GM21447 (cell line): ENCODE results near the gene ESPL1.

Experiments
- ATAC-seq: cut with Tn5 transposase; IDR thresholded peaks from one replicate; pipeline ENCODE4 v1.9.1; 2021; ENCODE audit not compliant: unreplicated experiment

ESPL1 gene

GRCh38 chr12:53333845-53334244, 65.7 kb downstream of the ESPL1 start:
- no peak for ATAC-seq

- no peak for ATAC-seq
These were observed 66.7 kb downstream of the ESPL1 start for GRCh38 chr12:53334822-53335221.

DNA sequence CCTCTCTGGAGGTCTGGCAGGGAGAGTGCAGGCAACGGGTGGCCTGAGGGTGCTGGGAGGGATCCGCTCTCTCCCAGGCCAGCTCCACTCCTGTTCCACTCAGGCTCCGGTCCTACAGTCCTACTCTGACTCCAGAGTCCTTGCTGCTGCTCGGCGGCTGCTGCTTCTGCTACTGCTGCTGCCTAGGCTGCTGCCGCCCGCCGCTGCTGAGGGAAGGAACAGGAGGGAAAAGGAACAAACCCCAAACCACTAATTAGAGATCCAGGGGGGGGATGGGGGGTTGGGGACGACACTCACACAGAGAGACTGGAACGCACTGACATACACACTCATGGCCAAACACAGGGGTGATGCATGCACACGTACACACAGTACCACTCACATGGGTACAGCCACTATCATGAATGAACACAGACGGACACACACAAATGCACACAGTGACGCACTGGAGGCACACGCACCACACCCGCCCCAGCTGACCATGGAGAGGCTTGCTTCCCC, 68.1 kb downstream of the ESPL1 start, which contains the start of gene SP7:
TSS of gene SP7 (minus strand) at position 174 of the 501 bp plus-strand sequence. CDS start 708 bp downstream, outside the sequence.
- ATAC-seq, result no peak

DNA sequence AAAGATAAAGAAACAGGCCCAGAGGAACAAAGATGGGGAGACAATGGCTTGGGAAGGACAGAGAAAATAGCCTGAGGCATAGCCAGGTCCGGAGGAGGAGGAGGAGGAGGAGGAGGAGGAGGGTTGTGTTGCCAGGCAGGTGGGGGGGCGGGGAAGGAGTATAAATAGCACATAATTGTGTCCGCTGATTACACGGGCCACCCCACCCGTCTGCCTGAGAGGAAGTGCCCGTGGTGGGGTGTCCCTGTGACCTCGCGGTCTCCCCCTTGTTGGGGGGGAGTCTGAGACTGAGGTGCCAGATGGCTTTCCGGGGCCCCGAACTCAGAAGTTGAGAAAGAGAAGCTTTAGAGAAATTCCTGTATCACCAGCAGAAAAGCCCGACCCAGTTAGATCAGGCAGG, 69.9 kb downstream of the ESPL1 start:
- no peak for ATAC-seq

- no peak for ATAC-seq
These were observed 70.8 kb downstream of the ESPL1 start for GRCh38 chr12:53338916-53339315.

GRCh38 chr12:53340398-53340797, 72.3 kb downstream of the ESPL1 start:
- no peak for ATAC-seq
